ENCODE data around the gene PSMD1. TPM values are rescaled to one million over a fixed set of nuclear protein-coding genes. Genes with fewer than 3 reads are reported as not detected.

The PSMD1 gene
- total RNA-seq, 3 donors from 2014 or later (not counting 1 experiment from before 2014, with no cell fraction given), result 44.1 to 54.9 (median 49.7) TPM

DNA sequence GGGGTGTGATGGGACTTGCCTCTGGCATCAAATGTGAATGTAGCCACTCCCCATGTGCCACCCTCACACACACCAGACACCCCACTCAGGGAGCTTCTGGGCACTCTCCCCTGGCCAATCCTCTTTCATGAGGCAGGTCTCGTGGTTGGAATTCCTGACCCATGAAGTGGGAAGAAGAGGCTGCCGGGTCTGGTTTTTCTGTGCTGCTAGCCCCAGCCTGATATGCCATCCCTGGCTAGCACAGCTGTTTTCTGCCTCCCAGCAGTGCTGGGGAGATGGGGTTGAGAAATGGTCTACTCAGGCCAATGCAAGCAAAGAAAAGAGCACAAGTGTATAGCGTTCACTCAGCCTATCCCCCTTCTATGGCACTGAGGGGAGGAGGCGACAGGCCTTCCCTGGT, 20.5 kb upstream of the PSMD1 start:
- Mint-ChIP-seq H3K4me3 (peak overlapping the region; percentile 13), H3K9me3 (no peaks in the 10 kb centered on the region), H3K36me3 (no peaks in the 10 kb centered on the region), H3K27ac (no peak overlapping the region), H3K4me1 (no peaks in the 10 kb centered on the region), H3K27me3 (ENCODE audit: low read depth in 2 of 2) (peaks cover 69 to 72% of the 10 kb centered on the region in 2 donors)
- intact Hi-C loops (cut with micrococcal nuclease), result no loop called here
- WGBS (ENCODE audit: insufficient coverage), result 81% methylated on average over 4 of the region's 4 CpGs
- Histone ChIP-seq H3K4me3 (ENCODE audit: low read length) (no peak overlapping the region), H3K36me3 (ENCODE audit: control insufficient read depth, insufficient read depth, low read length) (no peaks in the 10 kb centered on the region), H3K27me3 (ENCODE audit: control insufficient read depth, insufficient read depth, low read length) (peaks cover 30% of the 10 kb centered on the region), H3K9me3 (ENCODE audit: control insufficient read depth, insufficient read depth, low read length) (no peaks in the 10 kb centered on the region), H3K4me1 (ENCODE audit: control insufficient read depth, insufficient read depth, low read length) (peaks cover 7% of the 10 kb centered on the region), H3K27ac (ENCODE audit: low read length) (no peak overlapping the region)
- TF ChIP-seq, protein P1, sequence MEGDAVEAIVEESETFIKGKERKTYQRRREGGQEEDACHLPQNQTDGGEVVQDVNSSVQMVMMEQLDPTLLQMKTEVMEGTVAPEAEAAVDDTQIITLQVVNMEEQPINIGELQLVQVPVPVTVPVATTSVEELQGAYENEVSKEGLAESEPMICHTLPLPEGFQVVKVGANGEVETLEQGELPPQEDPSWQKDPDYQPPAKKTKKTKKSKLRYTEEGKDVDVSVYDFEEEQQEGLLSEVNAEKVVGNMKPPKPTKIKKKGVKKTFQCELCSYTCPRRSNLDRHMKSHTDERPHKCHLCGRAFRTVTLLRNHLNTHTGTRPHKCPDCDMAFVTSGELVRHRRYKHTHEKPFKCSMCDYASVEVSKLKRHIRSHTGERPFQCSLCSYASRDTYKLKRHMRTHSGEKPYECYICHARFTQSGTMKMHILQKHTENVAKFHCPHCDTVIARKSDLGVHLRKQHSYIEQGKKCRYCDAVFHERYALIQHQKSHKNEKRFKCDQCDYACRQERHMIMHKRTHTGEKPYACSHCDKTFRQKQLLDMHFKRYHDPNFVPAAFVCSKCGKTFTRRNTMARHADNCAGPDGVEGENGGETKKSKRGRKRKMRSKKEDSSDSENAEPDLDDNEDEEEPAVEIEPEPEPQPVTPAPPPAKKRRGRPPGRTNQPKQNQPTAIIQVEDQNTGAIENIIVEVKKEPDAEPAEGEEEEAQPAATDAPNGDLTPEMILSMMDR (IDR thresholded peaks at IDR 0.05), result no peak
- DNase-seq, result no peak
- ATAC-seq, result no peak

DNA sequence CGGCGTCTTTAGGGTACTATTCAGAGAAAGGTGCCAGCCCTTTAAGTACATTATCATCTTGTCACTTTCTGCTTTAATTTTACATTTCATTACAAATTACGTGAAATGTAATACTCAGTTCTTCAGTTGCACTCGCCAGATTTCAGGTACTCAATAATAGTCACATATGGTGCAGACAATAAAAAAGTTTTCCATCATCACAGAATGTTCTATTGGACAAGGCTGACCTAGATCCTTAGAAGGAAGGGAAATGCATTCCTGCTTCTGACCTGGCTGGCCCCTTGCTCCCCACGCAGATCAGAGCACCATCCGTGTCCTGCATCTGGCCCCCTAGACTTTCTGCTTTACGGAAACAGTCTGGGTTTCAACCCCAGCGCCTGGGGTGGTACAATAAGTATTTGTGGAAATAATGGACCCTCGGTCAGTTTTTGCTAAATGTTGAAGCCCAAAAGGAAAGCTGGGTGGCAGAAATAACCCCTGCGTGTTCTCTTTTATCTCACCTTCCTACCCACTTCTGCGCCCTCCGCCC, 20.0 kb upstream of the PSMD1 start:
- no peak for DNase-seq
- Histone ChIP-seq H3K4me1 (ENCODE audit: control insufficient read depth, insufficient read depth, low read length) (peaks cover 7% of the 10 kb centered on the region), H3K27me3 (ENCODE audit: control insufficient read depth, insufficient read depth, low read length) (peaks cover 29% of the 10 kb centered on the region), H3K4me3 (ENCODE audit: low read length) (no peak overlapping the region), H3K9me3 (ENCODE audit: control insufficient read depth, insufficient read depth, low read length) (no peaks in the 10 kb centered on the region), H3K27ac (ENCODE audit: low read length) (no peak overlapping the region), H3K36me3 (ENCODE audit: control insufficient read depth, insufficient read depth, low read length) (no peaks in the 10 kb centered on the region)
- no peaks in the 10 kb centered on the region for H3K4me1 Mint-ChIP-seq
- ATAC-seq, result no peak
- H3K27me3 Mint-ChIP-seq (ENCODE audit: low read depth in 2 of 2), result peaks cover 74 to 77% of the 10 kb centered on the region in 2 donors
- intact Hi-C loops (cut with micrococcal nuclease), result no loop called here
- H3K4me3 Mint-ChIP-seq, result peak overlapping the region; percentile 45
- H3K9me3 Mint-ChIP-seq, result no peaks in the 10 kb centered on the region
- H3K36me3 Mint-ChIP-seq, result no peaks in the 10 kb centered on the region
- WGBS (ENCODE audit: insufficient coverage), result 83% methylated on average over 9 of the region's 12 CpGs
- TF ChIP-seq, protein P1 (IDR thresholded peaks at IDR 0.05), result no peak
- no peak overlapping the region for H3K27ac Mint-ChIP-seq

DNA sequence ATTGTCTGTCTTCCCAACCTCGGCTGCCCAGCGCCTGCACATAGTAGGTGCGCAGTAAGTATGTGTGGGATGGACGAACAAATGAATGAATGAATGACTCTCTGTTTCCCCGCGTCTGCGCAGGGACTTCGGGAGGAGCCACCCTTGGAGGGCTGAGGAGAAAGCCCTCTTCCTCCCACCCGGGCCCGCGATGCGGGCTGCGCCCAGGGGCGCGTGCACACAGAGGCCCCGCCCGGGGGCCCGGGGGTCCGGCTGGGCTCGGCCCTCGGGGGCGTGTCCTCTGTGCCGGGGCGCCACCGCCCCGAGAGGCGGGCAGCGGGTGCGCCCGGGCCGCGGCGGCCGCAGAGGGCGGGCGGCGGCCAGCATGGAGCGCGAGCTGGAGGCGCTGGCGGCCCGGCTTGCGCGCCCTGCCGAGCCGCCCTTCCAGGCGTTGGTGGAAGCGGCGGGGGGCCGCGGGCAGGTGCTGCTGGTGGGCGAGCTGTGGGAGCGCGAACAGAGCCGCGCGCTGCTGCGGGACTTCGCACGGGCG, 19.4 kb upstream of the PSMD1 start, which contains the start of gene C2orf72:
TSS of gene C2orf72 (plus strand) at position 322 of the 529 bp plus-strand sequence. CDS start at position 365, 43 bp downstream.
- peak within 1 kb of the TSS; percentile 76 for H3K4me3 Mint-ChIP-seq
- ATAC-seq, result peak; percentile 4 to 59 (median 53)
- 1% methylated on average over 61 of the region's 61 CpGs for WGBS (ENCODE audit: insufficient coverage)
- Histone ChIP-seq H3K27ac (ENCODE audit: low read length) (no peak within 1 kb of the TSS), H3K9me3 (ENCODE audit: control insufficient read depth, insufficient read depth, low read length) (no peaks in the 10 kb centered on the region), H3K4me1 (ENCODE audit: control insufficient read depth, insufficient read depth, low read length) (peaks cover 7% of the 10 kb centered on the region), H3K36me3 (ENCODE audit: control insufficient read depth, insufficient read depth, low read length) (no peaks in the 10 kb centered on the region), H3K27me3 (ENCODE audit: control insufficient read depth, insufficient read depth, low read length) (peaks cover 29% of the 10 kb centered on the region), H3K4me3 (ENCODE audit: low read length) (no peak within 1 kb of the TSS)
- H3K27ac Mint-ChIP-seq, result no peak within 1 kb of the TSS
- no peaks in the 10 kb centered on the region for H3K36me3 Mint-ChIP-seq
- no peaks in the 10 kb centered on the region for H3K4me1 Mint-ChIP-seq
- no peaks in the 10 kb centered on the region for H3K9me3 Mint-ChIP-seq
- TF ChIP-seq, protein P1 (IDR thresholded peaks at IDR 0.05), result no peak
- intact Hi-C loops (cut with micrococcal nuclease), result no loop called here
- DNase-seq, result peak in 1 of 2 donors; percentile 11
- peaks cover 75 to 79% of the 10 kb centered on the region in 2 donors for H3K27me3 Mint-ChIP-seq (ENCODE audit: low read depth in 2 of 2)

All from natural killer cell (primary cell).